Hematopoietic multipotent progenitor cell treated with erythropoietin and hydrocortisone succinate and interleukin-3 and kit ligand, for 15 days (in vitro differentiated cells): Measurements from ENCODE around the gene ZFYVE26.
A peak's percentile ranks its signal among the peaks of the same experiment; 100 is the strongest.
"Not testable (repeated sequence)": the region's sequence is repeated elsewhere in the genome, so short reads cannot be mapped to it uniquely, and the experiment has no call there.

ENCODE experiments used
- DNase-seq: peaks from one replicate; pipeline ENCODE4 v3.0.0-alpha.2; 2015; ENCODE audit warnings: low spot score

Gene ZFYVE26

DNA sequence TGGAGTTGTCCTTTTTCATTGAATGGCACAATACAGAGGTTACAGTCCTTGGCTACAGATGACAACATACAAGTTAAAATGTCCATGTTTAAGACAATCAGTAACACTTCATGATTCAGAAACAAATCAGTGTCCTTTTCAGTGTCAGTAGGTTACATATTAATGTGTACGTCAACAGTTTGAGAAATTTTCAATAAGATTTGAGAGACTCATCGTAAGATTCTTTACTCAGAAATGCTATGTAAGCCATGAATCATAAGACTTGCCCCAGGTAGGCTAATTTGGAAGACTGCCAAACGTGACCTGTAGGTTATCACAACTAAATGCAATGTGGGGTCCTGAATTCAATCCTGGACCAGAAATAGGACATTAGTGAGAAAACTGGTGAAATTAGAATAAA lies 111.2 kb downstream of the ZFYVE26 start:
- DNase-seq: no peak

DNA sequence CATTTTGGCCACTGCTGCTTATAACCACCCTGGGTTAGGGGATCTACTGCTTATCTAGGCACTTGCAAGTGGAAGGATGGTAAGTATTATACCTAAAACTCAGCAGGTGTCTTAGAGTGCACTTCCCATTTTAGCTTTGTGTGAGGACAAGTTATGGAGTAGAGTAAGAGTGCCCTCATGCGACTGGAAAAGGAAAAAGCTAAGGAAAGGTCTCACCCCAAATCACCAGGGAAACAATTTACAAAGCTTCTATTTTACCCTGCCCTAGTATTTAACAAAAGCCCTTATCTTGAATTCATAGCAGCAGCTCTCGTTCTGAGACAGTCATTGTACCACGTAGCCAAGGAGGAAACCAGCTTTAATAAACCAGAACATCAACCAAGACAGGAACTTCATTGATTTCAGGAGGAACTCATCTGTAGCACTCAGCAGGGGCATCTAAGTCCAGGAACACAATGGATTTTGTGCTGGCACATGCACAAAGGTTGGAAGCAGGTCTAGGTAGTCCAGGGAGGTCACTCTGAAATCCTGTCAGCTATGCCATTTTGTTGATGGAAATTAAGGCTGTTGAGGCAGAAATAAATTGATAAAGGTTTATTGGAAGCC lies 111.8 kb downstream of the ZFYVE26 start:
- DNase-seq: peak; percentile 76

DNA sequence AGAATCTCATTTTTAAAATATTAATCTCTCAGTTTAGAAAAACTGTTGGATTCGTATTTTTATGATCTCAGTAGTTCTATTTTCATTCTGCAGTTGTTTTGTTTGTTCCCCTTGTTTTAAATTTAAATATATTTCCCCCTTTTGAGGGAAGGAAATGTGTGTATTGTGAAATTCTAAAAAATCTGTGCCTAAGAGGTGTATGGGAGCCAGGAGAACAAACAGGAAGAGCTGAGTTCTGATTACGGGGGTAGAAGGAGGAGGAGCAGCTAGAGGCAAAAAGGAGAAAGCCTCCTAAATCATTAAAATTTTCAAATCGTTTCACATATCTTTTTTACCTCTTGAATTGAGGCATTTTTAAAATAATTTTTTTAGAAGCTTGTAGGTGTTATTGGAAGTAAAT lies 112.4 kb downstream of the ZFYVE26 start:
- no peak for DNase-seq

DNA sequence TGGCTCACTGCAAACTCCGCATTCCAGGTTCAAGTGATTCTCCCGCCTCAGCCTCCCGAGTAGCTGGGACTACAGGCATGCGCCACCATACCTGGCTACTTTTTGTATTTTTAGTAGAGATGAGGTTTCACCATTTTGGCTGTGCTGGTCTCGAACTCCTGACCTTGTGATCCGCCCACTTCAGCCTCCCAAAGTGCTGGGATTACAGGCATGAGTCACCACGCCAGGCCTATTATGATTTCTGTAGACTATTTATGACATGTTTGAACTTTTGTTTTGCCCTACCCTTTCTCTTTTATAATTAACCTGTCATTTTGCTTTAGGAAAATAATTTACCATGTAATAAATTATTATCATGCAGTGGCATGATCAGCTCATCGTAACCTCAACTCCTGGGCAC lies 114.9 kb downstream of the ZFYVE26 start, which contains the start of gene RDH12:
TSS of gene RDH12 (plus strand) at position 395 of the 400 bp plus-strand sequence. CDS start 20,757 bp downstream, outside the sequence.
- not testable (repeated sequence) for DNase-seq

DNA sequence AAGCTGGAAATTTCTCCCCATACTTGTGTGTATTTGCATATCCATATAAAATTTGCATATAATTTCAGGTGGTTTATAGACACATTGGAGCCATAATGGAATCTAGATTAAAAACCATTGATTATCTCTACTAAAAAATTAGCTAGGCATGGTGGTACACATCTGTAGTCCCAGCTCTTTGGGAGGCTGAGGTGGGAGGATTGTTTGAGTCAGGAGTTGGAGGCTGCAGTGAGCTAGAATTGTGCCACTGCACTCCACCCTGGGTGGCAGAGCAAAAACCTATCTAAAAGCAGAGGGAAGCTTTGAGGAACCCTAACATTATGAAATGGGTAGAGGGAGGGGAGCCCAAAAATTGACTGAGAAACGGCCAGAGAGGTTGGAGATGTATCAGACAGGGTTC lies 118.2 kb downstream of the ZFYVE26 start:
- no peak for DNase-seq

DNA sequence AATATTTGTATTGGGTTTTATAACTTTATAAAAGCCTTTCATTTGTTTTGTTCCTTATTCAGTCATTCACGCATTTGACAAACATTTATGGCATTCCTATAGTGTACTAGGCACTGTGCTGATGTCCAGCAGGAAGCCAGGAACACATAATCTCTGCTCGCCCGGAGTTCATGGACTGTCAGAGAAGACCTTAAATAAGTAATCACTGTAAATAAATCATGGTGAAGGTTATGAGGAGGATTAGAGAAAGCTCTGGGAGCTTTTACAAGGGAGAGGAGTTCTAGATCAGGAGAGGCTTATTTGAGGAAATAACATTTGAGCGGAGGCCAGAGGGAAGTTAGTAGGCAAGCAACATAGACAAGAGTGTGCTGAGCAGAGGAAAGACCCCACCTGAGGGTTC lies 119.4 kb downstream of the ZFYVE26 start:
- no peak for DNase-seq
